ENCODE data around the gene PRKCD. TPM values are rescaled to one million over a fixed set of nuclear protein-coding genes. Genes with fewer than 3 reads are reported as not detected.

PRKCD gene
- total and polyA plus RNA-seq, 9 of the 15 experiments (the other 6 are each of a cell fraction or from before 2014, with no cell fraction given), result 2.5 to 19.5 (median 6.1) TPM

DNA sequence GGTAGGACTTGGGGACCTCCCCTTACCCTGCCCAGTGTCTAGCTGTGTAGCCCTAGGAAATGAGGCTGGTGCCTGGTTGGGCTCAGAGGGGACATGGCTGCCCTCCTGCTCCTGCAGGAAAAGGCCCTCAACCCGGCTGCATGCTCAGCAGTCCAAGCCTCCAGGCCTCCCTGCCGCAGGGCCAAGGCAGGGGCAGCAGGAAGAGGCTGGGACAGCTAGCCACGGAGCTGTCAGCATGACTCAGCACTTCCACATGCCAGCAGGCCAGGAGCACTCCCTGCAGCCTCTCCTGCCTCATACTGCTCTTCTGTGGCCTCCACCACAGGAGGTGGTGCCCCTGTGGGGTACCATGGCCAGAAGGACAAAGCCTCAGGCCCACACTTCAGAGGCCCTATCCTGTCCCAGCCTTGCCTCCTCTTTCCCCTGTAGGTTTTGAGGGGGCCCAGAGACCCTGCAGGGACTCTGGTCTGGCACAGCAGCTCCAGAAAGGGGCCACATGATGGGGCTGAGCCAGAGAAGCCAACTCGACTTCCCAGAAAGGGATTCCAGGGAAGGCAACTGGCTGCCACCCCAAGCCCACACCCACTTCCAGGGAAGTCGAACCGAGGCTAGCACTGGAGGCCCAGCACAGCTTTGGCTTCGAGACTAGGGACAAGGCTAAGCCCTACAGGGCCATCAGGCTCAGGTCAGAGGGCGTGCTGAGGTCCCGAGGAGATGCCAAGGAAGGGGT lies 75.3 kb downstream of the PRKCD start (continued):
- TF ChIP-seq MEF2A (IDR thresholded peaks at IDR 0.05; ENCODE audit: control insufficient read depth, low read depth, low read length) (no peak), U2AF2 (optimal IDR thresholded peaks at IDR 0.05; ENCODE audit: low read depth, low read length) (no peak), DMBX1 (CRISPR knock-in tag; IDR thresholded peaks at IDR 0.05; ENCODE audit: borderline replicate concordance) (peak; percentile 79), LARP7 (IDR thresholded peaks at IDR 0.05) (no peak), ZNF354B (CRISPR knock-in tag; IDR thresholded peaks at IDR 0.05) (no peak), ZZZ3 (IDR thresholded peaks at IDR 0.05) (no peak), ZNF584 (CRISPR knock-in tag; IDR thresholded peaks at IDR 0.05; ENCODE audit: low read depth) (peak; percentile 85), IFI16 (CRISPR knock-in tag; IDR thresholded peaks at IDR 0.05) (0 out of 2 replicates have a peak, but pooled peaks have one; percentile 50), PML (IDR thresholded peaks at IDR 0.05; ENCODE audit: low read length) (no peak), CXXC5 (CRISPR knock-in tag; IDR thresholded peaks at IDR 0.05) (peak; percentile 55), NR4A1 (CRISPR knock-in tag; IDR thresholded peaks at IDR 0.05) (peak; percentile 86), NR4A1 (tag; IDR thresholded peaks at IDR 0.05) (peak; percentile 89), CBX3 (IDR thresholded peaks at IDR 0.05; ENCODE audit: borderline replicate concordance in 1 of 2, low read length in 2 of 2) (no peak), ZEB2 (IDR thresholded peaks at IDR 0.05) (no peak)
- TF ChIP-seq, protein P1, sequence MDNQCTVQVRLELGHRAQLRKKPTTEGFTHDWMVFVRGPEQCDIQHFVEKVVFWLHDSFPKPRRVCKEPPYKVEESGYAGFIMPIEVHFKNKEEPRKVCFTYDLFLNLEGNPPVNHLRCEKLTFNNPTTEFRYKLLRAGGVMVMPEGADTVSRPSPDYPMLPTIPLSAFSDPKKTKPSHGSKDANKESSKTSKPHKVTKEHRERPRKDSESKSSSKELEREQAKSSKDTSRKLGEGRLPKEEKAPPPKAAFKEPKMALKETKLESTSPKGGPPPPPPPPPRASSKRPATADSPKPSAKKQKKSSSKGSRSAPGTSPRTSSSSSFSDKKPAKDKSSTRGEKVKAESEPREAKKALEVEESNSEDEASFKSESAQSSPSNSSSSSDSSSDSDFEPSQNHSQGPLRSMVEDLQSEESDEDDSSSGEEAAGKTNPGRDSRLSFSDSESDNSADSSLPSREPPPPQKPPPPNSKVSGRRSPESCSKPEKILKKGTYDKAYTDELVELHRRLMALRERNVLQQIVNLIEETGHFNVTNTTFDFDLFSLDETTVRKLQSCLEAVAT (IDR thresholded peaks at IDR 0.05), result no peak
- TF ChIP-seq, protein P2, sequence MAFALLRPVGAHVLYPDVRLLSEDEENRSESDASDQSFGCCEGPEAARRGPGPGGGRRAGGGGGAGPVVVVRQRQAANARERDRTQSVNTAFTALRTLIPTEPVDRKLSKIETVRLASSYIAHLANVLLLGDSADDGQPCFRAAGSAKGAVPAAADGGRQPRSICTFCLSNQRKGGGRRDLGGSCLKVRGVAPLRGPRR (CRISPR knock-in tag; IDR thresholded peaks at IDR 0.05), result no peak
- TF ChIP-seq, protein P3, sequence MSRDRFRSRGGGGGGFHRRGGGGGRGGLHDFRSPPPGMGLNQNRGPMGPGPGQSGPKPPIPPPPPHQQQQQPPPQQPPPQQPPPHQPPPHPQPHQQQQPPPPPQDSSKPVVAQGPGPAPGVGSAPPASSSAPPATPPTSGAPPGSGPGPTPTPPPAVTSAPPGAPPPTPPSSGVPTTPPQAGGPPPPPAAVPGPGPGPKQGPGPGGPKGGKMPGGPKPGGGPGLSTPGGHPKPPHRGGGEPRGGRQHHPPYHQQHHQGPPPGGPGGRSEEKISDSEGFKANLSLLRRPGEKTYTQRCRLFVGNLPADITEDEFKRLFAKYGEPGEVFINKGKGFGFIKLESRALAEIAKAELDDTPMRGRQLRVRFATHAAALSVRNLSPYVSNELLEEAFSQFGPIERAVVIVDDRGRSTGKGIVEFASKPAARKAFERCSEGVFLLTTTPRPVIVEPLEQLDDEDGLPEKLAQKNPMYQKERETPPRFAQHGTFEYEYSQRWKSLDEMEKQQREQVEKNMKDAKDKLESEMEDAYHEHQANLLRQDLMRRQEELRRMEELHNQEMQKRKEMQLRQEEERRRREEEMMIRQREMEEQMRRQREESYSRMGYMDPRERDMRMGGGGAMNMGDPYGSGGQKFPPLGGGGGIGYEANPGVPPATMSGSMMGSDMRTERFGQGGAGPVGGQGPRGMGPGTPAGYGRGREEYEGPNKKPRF (IDR thresholded peaks at IDR 0.05; ENCODE audit: low read depth, low read length), result no peak
